Neutrophil (primary cell): ENCODE results near the gene FAM216B.

Experiments
- H3K27ac ChIP-seq: fragments of 200-600 bp; sonication (generic); 2 replicates; pipeline ENCODE4 v1.5.1; 2016; ENCODE audit warnings: mild to moderate bottlenecking, moderate library complexity
- H3K27me3 ChIP-seq: fragments of 200-600 bp; sonication (generic); 2 replicates; pipeline ENCODE4 v1.6.0; 2016; ENCODE audit warnings: mild to moderate bottlenecking
- H3K36me3 ChIP-seq: fragments of 200-600 bp; sonication (generic); 2 replicates; pipeline ENCODE4 v1.5.1; 2017
- H3K4me1 ChIP-seq, 2 experiments: fragments of 200-600 bp in 1 of 2; sonication (generic) in 1 of 2; 1 replicate in 1 of 2; 2 replicates in 1 of 2; pipeline versions ENCODE4 v1.5.1 to v1.6.1; 2013 to 2016; ENCODE audit warnings: low read depth in 1 of 2, low read length in 1 of 2, mild to moderate bottlenecking in 1 of 2, moderate library complexity in 1 of 2; ENCODE audit not compliant: control insufficient read depth in 1 of 2, insufficient read depth in 1 of 2
- H3K4me3 ChIP-seq, 2 experiments: fragments of 200-600 bp in 1 of 2; sonication (generic) in 1 of 2; 1 replicate in 1 of 2; 2 replicates in 1 of 2; pipeline ENCODE4 v1.5.1; 2013 to 2016; ENCODE audit warnings: low read depth in 1 of 2, low read length in 1 of 2, mild to moderate bottlenecking in 1 of 2, moderate library complexity in 1 of 2
- H3K9me3 ChIP-seq: fragments of 200-600 bp; sonication (generic); 2 replicates; pipeline ENCODE4 v1.5.1; 2016
- CTCF ChIP-seq: fragments of 200-600 bp; sonication (generic); IDR thresholded peaks from 2 replicates; pipeline ENCODE4 v1.5.1; 2016; ENCODE audit warnings: antibody characterized with exemption

The FAM216B gene

GRCh38 chr13:42804244-42804874, 23.0 kb downstream of the FAM216B start:
- Histone ChIP-seq H3K27me3 (no peaks in the 10 kb centered on the region), H3K36me3 (no peaks in the 10 kb centered on the region), H3K9me3 (no peaks in the 10 kb centered on the region), H3K4me1 (peaks cover 0 to 3% of the 10 kb centered on the region in 2 experiments), H3K4me3 (no peak overlapping the region), H3K27ac (no peak overlapping the region)
- no peak for TF ChIP-seq CTCF

GRCh38 chr13:42807241-42807640, 25.9 kb downstream of the FAM216B start:
- TF ChIP-seq CTCF = no peak
- Histone ChIP-seq H3K27me3 (no peaks in the 10 kb centered on the region), H3K9me3 (no peaks in the 10 kb centered on the region), H3K4me3 (no peak overlapping the region), H3K27ac (no peak overlapping the region), H3K4me1 (peaks cover 0 to 3% of the 10 kb centered on the region in 2 experiments), H3K36me3 (no peaks in the 10 kb centered on the region)

- no peaks in the 10 kb centered on the region for H3K36me3 ChIP-seq
- no peak overlapping the region for H3K4me3 ChIP-seq
- H3K9me3 ChIP-seq = no peaks in the 10 kb centered on the region
- no peak overlapping the region for H3K27ac ChIP-seq
- TF ChIP-seq CTCF = no peak
- H3K27me3 ChIP-seq = no peaks in the 10 kb centered on the region
- H3K4me1 ChIP-seq = peaks cover 0 to 3% of the 10 kb centered on the region in 2 experiments
These were observed 26.5 kb downstream of the FAM216B start for GRCh38 chr13:42807866-42808265.

- no peak overlapping the region for H3K27ac ChIP-seq
- H3K9me3 ChIP-seq = no peaks in the 10 kb centered on the region
- no peak for TF ChIP-seq CTCF
- H3K4me1 ChIP-seq = no peaks in the 10 kb centered on the region
- no peak overlapping the region for H3K4me3 ChIP-seq
- H3K27me3 ChIP-seq = no peaks in the 10 kb centered on the region
- no peaks in the 10 kb centered on the region for H3K36me3 ChIP-seq
These were observed 27.1 kb downstream of the FAM216B start for GRCh38 chr13:42808341-42808940.

GRCh38 chr13:42812316-42812715, 30.9 kb downstream of the FAM216B start:
- H3K4me1 ChIP-seq = no peaks in the 10 kb centered on the region
- no peak overlapping the region for H3K4me3 ChIP-seq
- no peak overlapping the region for H3K27ac ChIP-seq
- no peaks in the 10 kb centered on the region for H3K27me3 ChIP-seq
- no peak for TF ChIP-seq CTCF
- H3K9me3 ChIP-seq = no peaks in the 10 kb centered on the region
- H3K36me3 ChIP-seq = no peaks in the 10 kb centered on the region
